GM12878 (cell line): Measurements from ENCODE around the gene POT1. TPM values are rescaled to one million over a fixed set of nuclear protein-coding genes. Genes with fewer than 3 reads are reported as not detected.

ENCODE experiments used
- ATAC-seq: fragments of 200-7000 bp; cut with Tn5 transposase; 3 replicates; pipeline ENCODE4 v1.9.1; 2020; ENCODE audit warnings: mild to moderate bottlenecking, moderate library complexity
- BruUV-seq: library from RNA; stranded (reverse); fragments of 400-500 nt; replicated peaks from 2 replicates; lab custom pipeline; 2021; lab: Mats Ljungman, UMichigan
- CTCF ChIA-PET: fragments of 300-600 bp; sonication (Branson Sonifier 250); formaldehyde crosslinking; extraction: SDS; loops from one replicate; lab custom pipeline; 2021; ENCODE audit warnings: inconsistent platforms; lab: Yijun Ruan, JAX
- POLR2A ChIA-PET: fragments of 350-600 bp; formaldehyde crosslinking; extraction: SDS; loops from one replicate; lab custom pipeline; 2021; ENCODE audit warnings: inconsistent platforms; lab: Charles Lee
- RAD21 ChIA-PET: fragments of 300-600 bp; sonication (Branson Sonifier 250); formaldehyde crosslinking; loops from one replicate; lab custom pipeline; 2023; ENCODE audit warnings: antibody characterized with exemption; ENCODE audit not compliant: unreplicated experiment; lab: Charles Lee
- SMC1A ChIA-PET: fragments of 300-600 bp; sonication (Branson Sonifier 250); formaldehyde crosslinking; loops from one replicate; lab custom pipeline; 2023; ENCODE audit not compliant: unreplicated experiment, uncharacterized antibody; lab: Charles Lee
- DNase-seq: peaks from one replicate; pipeline ENCODE4 v3.0.0-alpha.2; 2011; ENCODE audit warnings: low read depth, low spot score
- FAIRE-seq: peaks from 3 replicates; lab custom pipeline; 2011; peaks lifted over from hg19 to GRCh38; lab: Jason Lieb, UNC
- H2AFZ ChIP-seq: 2 replicates; pipeline ENCODE4 v1.6.0; 2011; ENCODE audit warnings: low read depth, low read length, control low read depth; ENCODE audit not compliant: control insufficient read depth
- H3K27ac ChIP-seq: 2 replicates; pipeline ENCODE4 v1.5.1; 2011; ENCODE audit warnings: control low read depth; ENCODE audit not compliant: control insufficient read depth, insufficient read depth
- H3K27me3 ChIP-seq, 2 experiments: replicated peaks in 1 of 2; 2 replicates each; pipeline versions ENCODE4 v1.6.0 to v1.6.1; 2011; ENCODE audit warnings: low read length in 1 of 2; ENCODE audit not compliant: control insufficient read depth in 2 of 2, insufficient read depth in 2 of 2
- H3K36me3 ChIP-seq, 2 experiments: 2 replicates each; pipeline ENCODE4 v1.5.1; 2011; ENCODE audit warnings: low read length in 1 of 2; ENCODE audit not compliant: control insufficient read depth in 2 of 2, insufficient read depth in 2 of 2
- H3K4me1 ChIP-seq: 2 replicates; pipeline ENCODE4 v1.6.1; 2011; ENCODE audit warnings: mild to moderate bottlenecking, low read length, moderate library complexity, mixed read lengths; ENCODE audit not compliant: control insufficient read depth, insufficient read depth
- H3K4me2 ChIP-seq: 2 replicates; pipeline ENCODE4 v1.6.0; 2011; ENCODE audit warnings: control low read depth; ENCODE audit not compliant: control insufficient read depth, insufficient read depth
- H3K4me3 ChIP-seq: fragments of 200-600 bp; sonication (generic); 2 replicates; pipeline ENCODE4 v1.5.1; 2016
- H3K79me2 ChIP-seq: 2 replicates; pipeline ENCODE4 v1.6.0; 2011; ENCODE audit warnings: low read length; ENCODE audit not compliant: control insufficient read depth, insufficient read depth
- H3K9ac ChIP-seq: 2 replicates; pipeline ENCODE4 v1.8.0; 2011; ENCODE audit warnings: low read length, control low read depth, mixed read lengths; ENCODE audit not compliant: control insufficient read depth, insufficient read depth
- H3K9me3 ChIP-seq: replicated peaks from 3 replicates; pipeline ENCODE4 v1.5.1; 2011; ENCODE audit warnings: mild to moderate bottlenecking, low read length; ENCODE audit not compliant: control insufficient read depth, insufficient read depth
- H4K20me1 ChIP-seq: 2 replicates; pipeline ENCODE4 v1.6.0; 2011; ENCODE audit not compliant: control insufficient read depth, insufficient read depth
- CBX5 ChIP-seq: sonication (generic); IDR thresholded peaks from 2 replicates; pipeline ENCODE4 v1.6.1; 2016; ENCODE audit warnings: low read depth, moderate library complexity, mild to moderate bottlenecking, inconsistent platforms
- CEBPB ChIP-seq, 2 experiments: fragments of 150-350 bp in 1 of 2; IDR thresholded peaks; 2 replicates each; pipeline ENCODE4 v1.6.1; 2012 to 2014; ENCODE audit warnings: low read depth in 2 of 2, low read length in 2 of 2, borderline replicate concordance in 1 of 2, inconsistent platforms in 1 of 2
- HDAC2 ChIP-seq: fragments of 200-600 bp; sonication (generic); IDR thresholded peaks from 2 replicates; pipeline ENCODE4 v1.6.1; 2017
- IRF3 ChIP-seq: fragments of 450-650 bp; IDR thresholded peaks from 2 replicates; pipeline ENCODE4 v1.6.1; 2014; ENCODE audit warnings: mild to moderate bottlenecking
- IRF4 ChIP-seq: IDR thresholded peaks from 2 replicates; pipeline ENCODE4 v1.6.1; 2011; ENCODE audit warnings: low read depth, low read length
- NR2C1 ChIP-seq: fragments of 450-650 bp; IDR thresholded peaks from 2 replicates; pipeline ENCODE4 v1.6.1; 2017; ENCODE audit warnings: antibody characterized with exemption, mild to moderate bottlenecking, moderate library complexity
- RAD21 ChIP-seq: IDR thresholded peaks from 2 replicates; pipeline ENCODE4 v1.6.1; 2011; ENCODE audit warnings: mild to moderate bottlenecking, low read depth, low read length, moderate library complexity; ENCODE audit not compliant: insufficient read depth
- RCOR1 ChIP-seq: conservative IDR thresholded peaks from 2 replicates; pipeline ENCODE4 v1.6.1; 2012; ENCODE audit warnings: low read depth, low read length, improper control_type of control experiment
- RELB ChIP-seq: fragments of 450-650 bp; IDR thresholded peaks from 2 replicates; pipeline ENCODE4 v1.6.1; 2017; ENCODE audit warnings: low read depth, mild to moderate bottlenecking, moderate library complexity
- TCF3 ChIP-seq: IDR thresholded peaks from 2 replicates; pipeline ENCODE4 v1.6.1; 2012; ENCODE audit warnings: low read depth, mild to moderate bottlenecking, low read length, borderline replicate concordance; ENCODE audit not compliant: insufficient read depth
- ZBTB11 ChIP-seq: fragments of 450-650 bp; formaldehyde crosslinking; IDR thresholded peaks from 2 replicates; pipeline ENCODE4 v1.5.0; 2022; ENCODE audit warnings: mild to moderate bottlenecking, missing genetic modification characterization
- ZBTB40 ChIP-seq: fragments of 450-650 bp; IDR thresholded peaks from 2 replicates; pipeline ENCODE4 v1.6.1; 2016; ENCODE audit warnings: mild to moderate bottlenecking, moderate library complexity, borderline replicate concordance
- WGBS: methylation state at CpG from one replicate; pipeline ENCODE4 v1.1.6; 2016; ENCODE audit warnings: low lambda C conversion rate; ENCODE audit not compliant: insufficient replicate concordance, insufficient coverage; ENCODE audit errors: missing lambda C conversion rate; 5-methylcytosine and 5-hydroxymethylcytosine counted together
- in situ Hi-C: fragments of 300-500 bp; cut with MboI; formaldehyde crosslinking; loops from 9 replicates; pipeline ENCODE4 v1.14.3; 2018; ENCODE audit warnings: mixed read lengths
- intact Hi-C: fragments of 100-400 bp; cut with micrococcal nuclease; formaldehyde crosslinking; loops from one replicate; pipeline ENCODE4 v1.14.2; 2022; ENCODE audit not compliant: unreplicated experiment
- polyA plus RNA-seq, 11 experiments: library from polyadenylated mRNA; depleted of rRNA in 4 of 11; unstranded in 6 of 11; stranded (reverse) in 5 of 11; fragments of >200 nt; fragmentation: Nextera tagmentation in 4 of 11; fragmentation: Illumina TruSeq in 1 of 11; extraction: Ambion mirVana in 4 of 11; extraction: Trizol in 1 of 11; gene quantifications; 1 replicate in 1 of 11; 2 replicates in 10 of 11; pipeline versions ENCODE4 v1.2.1 to v1.2.3, GENCODE V29; 2011 to 2016; ENCODE audit warnings: inconsistent platforms in 2 of 11, missing spikeins in 2 of 11, low read depth in 1 of 11
- total RNA-seq, 4 experiments: library from RNA; depleted of rRNA in 3 of 4; stranded (reverse); fragments of >200 nt in 3 of 4; fragmentation: Illumina TruSeq in 1 of 4; extraction: Trizol in 1 of 4; gene quantifications; 2 replicates each; pipeline versions ENCODE4 v1.2.1 to v1.2.3, GENCODE V29; 2013 to 2021

The POT1 gene
- total and polyA plus RNA-seq, 10 of the 15 experiments (the other 5 are each of a cell fraction or from before 2014, with no cell fraction given), result 16.3 to 87.0 (median 33.9) TPM

- peaks cover 0 to 4% of the 10 kb centered on the region in 2 experiments; a peak in 2 of 4 replicates for H3K36me3 ChIP-seq
- no peaks in the 10 kb centered on the region for H4K20me1 ChIP-seq
- no peak for TF ChIP-seq NR2C1
- no peak for TF ChIP-seq ZBTB40
- no peak for TF ChIP-seq IRF4
- no peak for TF ChIP-seq HDAC2
- TF ChIP-seq IRF3, result no peak
- no peak for TF ChIP-seq TCF3
- no peak for TF ChIP-seq RELB
- TF ChIP-seq RCOR1, result no peak
- no peak for TF ChIP-seq ZBTB11
- no peak for TF ChIP-seq CEBPB (IDR thresholded peaks at IDR 0.05; ENCODE audit: borderline replicate concordance in 1 of 2, low read depth in 2 of 2, low read length in 2 of 2)
- no peak for TF ChIP-seq RAD21
- TF ChIP-seq CBX5, result no peak
- intact Hi-C loops (loop anchor here (2.0 to 5.0 kb wide), 3 partner anchors 140 to 757 kb away; no protein-coding TSS in a partner anchor), in situ Hi-C loops (no loop called here)
- ChIA-PET CTCF (interaction anchor here (0.9 to 1.5 kb wide), 8 partner anchors 9 to 756 kb away, joined by 3 to 10 read pairs (median 5); partner anchors contain the start of gene POT1), POLR2A (no interaction called here), RAD21 (interaction anchor here (1.2 kb wide), 1 partner anchor 82 kb away, joined by 4 read pairs; no protein-coding TSS in a partner anchor), SMC1A (interaction anchor here (0.9 to 1.4 kb wide), 4 partner anchors 10 to 756 kb away, joined by 3 read pairs; no protein-coding TSS in a partner anchor)
- no peak overlapping the region for H3K4me3 ChIP-seq
- no peak for FAIRE-seq
- H3K4me2 ChIP-seq, result no peak overlapping the region
- H3K79me2 ChIP-seq, result no peaks in the 10 kb centered on the region
- DNase-seq, result no peak
- H3K9ac ChIP-seq, result no peak overlapping the region
- BruUV-seq, result no TSS peak
- H3K9me3 ChIP-seq, result no peaks in the 10 kb centered on the region; the same call in 2 of the 3 replicates
- H3K27me3 ChIP-seq, result no peaks in the 10 kb centered on the region
- no peak overlapping the region for H3K27ac ChIP-seq
- no peaks in the 10 kb centered on the region for H3K4me1 ChIP-seq
- WGBS, result 85% methylated on average over 5 of the region's 5 CpGs
- ATAC-seq, result no peak
- no peak overlapping the region for H2AFZ ChIP-seq
Observed at GRCh38 chr7:124857672-124858235, 71.9 kb downstream of the POT1 start.
